GM19193 (cell line): ENCODE measurements around the gene TPRG1L.

Source experiments
- POLR2A ChIP-seq: IDR thresholded peaks from 4 replicates; pipeline ENCODE4 v1.6.1; 2011; ENCODE audit not compliant: insufficient read depth, insufficient read length; ENCODE audit errors: extremely low read depth

Gene TPRG1L

DNA sequence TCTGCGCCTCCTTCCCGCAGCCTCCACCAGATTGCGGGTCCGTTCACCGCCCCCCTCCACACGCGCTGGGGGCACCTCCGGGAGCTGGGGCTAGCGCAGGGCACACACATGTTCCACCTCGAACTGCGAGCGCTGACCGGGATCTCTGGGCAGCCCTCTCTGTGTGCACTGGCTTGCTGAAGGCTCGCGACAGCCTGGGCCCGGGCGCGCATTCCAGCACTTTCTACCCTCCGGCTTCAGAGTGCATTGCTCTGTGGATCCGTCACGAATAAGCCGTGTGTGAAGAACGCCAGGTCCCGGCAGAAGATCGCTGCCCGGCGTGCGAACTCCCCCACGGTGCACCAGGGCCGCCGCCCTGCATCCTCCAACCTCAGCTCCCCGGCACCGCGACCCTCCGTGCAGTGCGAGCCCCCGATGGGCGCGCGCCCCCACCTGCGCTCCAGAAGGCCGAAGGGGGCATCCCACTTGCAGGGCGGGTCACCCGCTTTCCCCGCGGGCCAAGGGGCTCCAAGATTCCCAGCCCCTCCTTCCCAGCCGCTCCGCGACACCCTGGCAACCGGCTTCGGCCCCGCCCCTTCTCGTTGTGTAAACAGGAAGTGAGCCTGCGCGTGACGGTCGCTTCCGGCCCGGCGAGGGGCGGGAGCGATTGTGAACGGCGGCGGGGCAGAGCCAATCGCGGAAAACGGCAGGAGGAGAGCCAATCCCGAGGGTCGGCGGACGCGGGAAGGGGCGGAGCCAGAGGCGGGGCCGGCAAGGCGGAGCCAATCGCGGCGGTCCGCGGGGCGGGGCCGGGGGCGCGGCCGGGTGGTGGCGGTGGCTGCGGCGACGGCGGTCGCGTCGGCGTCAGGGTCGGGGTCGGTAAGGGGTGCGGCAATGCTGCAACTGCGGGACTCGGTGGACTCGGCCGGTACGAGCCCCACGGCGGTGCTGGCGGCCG, at the start of gene TPRG1L:
TPRG1L (plus strand) TSS at position 816 of the 937 bp plus-strand sequence; CDS start at position 874, 58 bp downstream.
- TF ChIP-seq POLR2A, result peak; percentile 36

DNA sequence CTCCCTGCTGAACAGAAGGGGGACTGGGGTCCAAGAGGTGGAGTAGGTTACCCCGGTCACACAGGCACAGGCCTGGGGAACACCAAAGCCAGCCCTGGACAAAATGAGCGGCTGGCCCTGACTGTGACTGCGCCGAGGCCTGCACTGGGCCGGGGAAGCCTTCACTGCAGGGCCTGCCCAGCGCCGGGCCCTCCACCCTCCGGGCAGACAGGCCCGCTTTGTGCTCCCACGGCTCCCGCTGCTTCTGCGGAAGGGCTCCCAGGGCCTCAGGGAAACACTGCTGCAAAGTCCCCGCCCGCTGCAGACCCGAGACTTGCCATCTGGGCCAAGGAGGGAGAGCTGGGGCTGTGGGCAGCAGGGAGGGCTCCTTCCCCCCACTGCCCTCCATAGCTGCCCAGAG, 48.8 kb upstream of the TPRG1L start:
- no peak for TF ChIP-seq POLR2A

DNA sequence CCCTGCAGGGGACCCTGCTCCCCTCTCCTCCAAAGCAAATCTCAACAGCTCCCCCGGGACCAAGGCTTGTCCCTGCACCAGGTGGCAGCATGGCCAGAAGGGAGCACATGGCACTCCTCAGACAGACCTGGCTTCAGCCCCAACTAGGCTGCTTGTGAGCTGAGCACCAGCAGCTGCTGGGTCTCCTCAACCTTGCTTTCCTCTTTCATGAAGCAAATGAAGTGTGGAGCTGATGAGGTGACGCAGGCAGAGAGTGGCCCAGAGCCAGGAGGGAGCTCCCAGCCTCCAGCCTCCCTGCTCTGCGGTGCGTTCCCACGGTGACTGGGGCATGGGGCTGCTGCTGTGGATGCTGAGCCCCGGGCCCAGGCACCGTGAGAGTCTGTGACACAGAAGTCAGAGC, 47.5 kb upstream of the TPRG1L start:
- no peak for TF ChIP-seq POLR2A

DNA sequence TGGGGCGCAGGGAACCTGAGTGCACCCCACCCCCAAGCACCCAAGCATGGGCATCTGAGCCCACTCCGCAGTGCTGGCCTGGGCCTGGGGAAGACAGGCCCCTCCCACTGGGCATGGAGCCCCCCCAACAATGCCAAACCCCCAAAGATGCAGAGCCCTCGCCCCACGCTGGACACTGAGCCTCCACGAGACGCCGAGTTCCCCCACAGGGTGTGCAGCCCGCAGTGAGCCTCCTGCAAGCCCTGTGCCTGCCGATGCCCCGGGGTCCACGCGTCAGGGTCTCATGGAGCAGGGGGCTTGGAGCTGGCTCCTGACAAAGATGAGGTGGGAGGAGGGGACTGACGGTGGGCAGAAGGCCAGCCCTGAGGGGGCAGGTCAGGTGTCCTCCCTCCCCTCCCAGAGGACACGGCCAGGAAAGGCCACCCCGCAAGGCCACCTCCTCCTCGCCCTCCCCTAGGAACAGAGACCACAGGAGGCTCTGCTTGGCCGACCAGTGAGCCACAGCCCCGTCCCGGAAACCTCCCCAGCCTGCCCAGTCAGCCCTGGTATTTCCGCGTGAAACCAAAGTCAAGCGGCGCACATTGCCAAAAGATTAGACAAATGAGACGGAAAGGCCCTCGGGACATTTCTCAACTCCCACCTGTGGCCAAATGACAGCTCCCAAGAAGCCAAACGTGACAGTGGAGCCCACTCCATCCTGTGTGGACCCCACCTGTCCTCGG, 46.9 kb upstream of the TPRG1L start:
- no peak for TF ChIP-seq POLR2A

DNA sequence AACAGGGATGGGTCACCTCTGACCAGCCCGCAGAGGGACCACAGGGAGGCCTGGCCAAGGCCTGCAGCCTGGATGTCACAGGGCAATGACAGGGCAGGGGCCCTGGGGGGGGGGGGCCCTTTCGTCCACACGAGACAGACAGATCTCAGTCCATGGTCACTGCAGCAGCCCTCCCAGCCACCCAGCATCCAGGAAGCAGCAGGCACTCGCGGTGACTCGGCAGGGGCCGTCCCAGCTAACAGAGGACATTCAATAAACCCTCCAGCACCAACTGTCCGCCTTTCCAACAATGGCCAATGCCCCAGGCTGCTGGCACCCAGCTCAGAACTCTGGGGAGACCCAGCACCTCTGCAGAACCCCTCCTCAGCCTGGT, 46.4 kb upstream of the TPRG1L start:
- no peak for TF ChIP-seq POLR2A

DNA sequence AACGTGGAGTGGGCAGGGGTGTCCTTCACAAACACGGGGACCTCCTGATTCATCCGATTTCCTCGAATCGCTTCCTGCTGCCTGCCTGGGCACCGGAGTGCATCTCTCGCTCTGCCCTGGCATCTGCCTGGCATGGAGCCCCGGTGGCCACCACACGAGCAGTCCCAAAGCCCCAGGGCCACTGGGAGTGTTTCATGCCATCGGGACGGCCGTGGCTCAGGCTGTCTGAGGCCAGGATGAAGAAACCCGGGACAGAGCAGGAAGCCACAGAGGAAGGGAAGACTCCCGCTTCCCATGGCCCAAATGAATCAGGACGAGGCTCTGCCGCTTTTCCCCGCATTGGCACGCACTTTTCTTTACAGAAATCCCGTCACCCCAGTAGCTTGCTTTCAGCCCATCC, 45.9 kb upstream of the TPRG1L start:
- no peak for TF ChIP-seq POLR2A

DNA sequence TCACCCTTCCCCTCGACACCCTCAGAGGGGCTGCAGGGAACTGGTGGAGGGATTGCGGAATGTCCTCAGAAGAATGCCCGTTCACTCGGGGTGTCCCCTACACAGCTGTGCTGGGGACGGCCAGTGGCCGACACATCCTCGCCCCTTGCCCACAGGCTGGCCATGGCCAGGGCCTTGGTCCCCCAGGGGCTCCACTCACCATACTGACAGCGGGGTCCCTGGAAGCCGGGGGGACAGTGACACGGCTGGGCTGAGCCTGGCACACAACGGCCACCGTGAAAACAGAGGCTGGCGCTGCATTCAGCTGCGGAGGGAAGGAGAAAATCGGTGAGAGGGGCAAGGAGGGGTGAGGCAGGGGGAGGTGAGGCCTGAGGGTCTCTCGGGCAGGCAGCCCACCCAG, 45.2 kb upstream of the TPRG1L start:
- no peak for TF ChIP-seq POLR2A

DNA sequence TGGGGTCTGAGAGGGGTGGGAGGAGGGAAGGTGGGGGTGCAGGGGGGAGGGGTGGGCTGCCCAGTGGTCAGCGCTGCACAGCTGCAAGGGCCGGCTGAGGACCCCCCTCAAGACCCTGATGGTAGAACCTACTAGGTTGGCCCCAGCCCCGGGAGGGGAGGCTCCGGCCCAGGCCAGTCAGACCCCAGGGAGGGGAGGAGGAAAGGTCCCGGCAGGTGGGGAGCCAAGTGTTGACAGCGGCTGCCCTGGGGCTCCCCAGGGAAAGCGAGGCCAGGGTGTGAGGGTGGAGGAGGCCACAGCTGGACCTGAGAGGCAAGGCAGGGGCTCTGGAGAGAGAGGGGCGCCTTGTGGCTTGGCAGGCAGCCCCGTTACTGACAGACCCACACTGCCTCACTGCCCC, 44.6 kb upstream of the TPRG1L start:
- no peak for TF ChIP-seq POLR2A

DNA sequence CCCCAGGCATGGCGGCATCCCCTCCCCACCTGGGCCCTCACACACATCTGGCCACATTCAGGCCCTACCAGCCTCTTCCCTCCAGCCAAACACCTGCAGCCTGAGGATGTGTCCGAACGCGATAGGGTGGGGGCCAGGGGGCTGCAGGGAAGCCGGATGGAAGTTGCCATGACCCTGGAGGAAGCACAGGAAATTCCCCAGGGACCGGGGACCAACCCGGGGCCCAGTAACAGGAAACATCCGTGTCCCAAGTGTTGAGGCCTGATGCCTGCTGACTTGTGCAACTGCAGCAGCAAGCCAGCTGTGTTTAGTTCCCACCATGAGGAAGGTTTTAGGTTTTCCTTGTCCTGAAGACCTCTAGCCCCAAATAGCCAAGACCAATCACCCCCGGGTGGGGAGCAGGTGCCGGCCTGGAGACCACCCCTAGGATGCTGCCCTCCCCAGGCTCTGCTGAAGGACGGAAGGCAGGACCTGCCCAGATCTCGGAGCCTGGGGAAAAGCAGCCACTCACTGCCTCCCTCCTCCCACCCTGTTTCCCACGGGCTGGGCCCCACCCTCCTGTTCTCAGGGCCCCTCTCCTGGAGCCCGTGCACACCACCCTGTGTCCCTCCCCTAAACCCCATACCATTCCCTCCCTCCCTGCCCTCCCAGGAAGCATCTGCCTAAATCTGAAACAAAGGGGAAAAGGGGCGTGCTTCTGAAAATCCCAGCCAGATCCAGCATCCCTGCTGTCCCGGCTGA, 43.3 kb upstream of the TPRG1L start:
- no peak for TF ChIP-seq POLR2A

DNA sequence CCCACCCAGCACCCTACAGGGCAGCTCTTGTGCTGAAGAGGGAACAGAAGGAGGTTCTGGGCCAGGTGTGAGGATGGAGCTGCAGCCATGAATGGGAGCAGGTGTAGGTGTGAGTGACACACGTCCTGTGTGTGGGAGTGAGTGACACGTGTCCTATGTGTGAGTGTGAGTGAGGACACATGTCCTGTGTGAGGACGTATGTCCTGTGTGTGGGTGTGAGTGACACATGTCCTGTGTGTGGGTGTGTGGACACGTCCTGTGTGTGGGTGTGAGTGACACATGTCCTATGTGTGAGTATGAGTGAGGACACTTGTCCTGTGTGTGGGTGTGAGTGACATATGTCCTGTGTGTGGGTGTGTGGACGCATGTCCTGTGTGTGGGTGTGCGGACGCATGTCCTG, 39.9 kb upstream of the TPRG1L start:
- no peak for TF ChIP-seq POLR2A

DNA sequence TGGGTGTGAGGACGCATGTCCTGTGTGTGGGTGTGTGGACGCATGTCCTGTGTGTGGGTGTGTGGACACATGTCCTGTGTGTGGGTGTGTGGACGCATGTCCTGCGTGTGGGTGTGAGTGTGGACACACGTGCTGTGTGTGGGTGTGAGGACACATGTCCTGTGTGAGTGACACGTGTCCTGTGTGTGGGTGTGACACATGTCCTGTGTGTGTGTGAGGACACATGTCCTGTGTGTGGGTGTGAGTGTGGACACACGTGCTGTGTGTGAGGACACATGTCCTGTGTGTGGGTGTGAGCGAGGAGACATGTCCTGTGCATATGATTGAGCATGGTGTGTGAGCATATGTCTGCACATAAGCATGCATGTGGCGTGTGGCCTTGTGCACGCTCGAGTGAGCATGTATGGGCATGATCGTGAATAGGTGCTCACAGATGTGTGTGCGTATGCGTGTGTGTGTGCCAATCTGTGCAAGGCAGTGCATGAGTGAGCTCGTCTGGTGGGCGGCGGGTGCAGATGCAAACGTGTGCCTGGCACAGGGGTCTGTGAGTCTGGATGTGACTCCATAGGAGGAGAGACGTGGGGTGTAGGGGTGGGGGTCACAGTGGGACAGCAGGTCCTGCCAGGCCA, 38.8 kb upstream of the TPRG1L start:
- no peak for TF ChIP-seq POLR2A

DNA sequence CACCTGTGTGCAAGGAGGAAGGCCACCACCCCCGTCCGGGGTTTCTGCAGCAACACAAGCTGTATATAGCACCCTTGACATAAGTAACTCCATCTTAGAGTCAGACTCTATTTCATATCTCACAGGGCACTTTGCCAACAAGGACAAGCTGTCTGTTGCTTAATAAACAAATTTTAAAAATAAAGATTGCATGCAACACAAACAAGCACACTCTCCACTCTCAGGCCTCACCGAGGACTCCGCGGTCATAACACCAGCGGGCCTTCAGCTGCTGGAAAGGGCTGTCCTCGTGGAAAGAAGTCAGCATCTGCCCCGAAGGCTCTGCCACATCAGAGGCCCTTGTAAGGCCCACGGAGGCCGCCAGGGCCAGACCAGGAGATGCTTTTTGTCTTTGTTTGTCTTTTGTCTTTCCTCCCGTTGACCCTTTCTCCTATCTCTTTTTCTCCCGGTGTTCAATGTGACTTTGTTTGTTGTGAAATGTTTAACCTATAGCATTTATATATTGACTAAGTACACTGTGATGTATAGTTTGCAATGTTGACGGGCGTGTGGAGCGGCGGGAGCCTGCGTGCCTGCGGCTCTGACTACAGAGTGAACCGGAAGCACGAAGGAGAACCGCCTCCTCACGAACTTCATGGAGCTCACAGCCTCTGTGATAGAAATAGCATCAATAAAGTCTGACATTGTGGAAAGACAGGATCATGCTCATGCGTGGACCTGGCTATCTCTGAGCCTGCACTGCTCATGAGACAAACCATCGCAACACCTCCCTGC, 37.6 kb upstream of the TPRG1L start:
- no peak for TF ChIP-seq POLR2A

DNA sequence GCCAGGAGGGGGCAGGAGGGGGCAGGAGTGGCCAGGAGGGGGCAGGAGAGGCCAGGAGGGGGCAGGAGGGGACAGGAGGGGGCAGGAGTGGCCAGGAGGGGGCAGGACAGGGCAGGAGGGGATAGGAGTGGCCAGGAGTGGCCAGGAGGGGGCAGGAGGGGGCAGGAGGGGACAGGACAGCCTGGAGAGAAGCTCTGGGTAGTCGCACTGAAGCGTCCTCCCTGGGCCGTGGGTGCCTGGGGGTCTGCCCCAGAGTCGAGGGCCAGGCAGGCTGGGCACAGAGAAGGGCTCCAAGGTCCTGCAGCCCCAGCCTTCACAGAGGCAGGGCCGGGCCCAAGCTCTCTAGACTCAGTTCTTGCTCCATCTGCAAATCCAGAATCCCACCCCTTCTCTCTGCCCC, 36.4 kb upstream of the TPRG1L start:
- no peak for TF ChIP-seq POLR2A

DNA sequence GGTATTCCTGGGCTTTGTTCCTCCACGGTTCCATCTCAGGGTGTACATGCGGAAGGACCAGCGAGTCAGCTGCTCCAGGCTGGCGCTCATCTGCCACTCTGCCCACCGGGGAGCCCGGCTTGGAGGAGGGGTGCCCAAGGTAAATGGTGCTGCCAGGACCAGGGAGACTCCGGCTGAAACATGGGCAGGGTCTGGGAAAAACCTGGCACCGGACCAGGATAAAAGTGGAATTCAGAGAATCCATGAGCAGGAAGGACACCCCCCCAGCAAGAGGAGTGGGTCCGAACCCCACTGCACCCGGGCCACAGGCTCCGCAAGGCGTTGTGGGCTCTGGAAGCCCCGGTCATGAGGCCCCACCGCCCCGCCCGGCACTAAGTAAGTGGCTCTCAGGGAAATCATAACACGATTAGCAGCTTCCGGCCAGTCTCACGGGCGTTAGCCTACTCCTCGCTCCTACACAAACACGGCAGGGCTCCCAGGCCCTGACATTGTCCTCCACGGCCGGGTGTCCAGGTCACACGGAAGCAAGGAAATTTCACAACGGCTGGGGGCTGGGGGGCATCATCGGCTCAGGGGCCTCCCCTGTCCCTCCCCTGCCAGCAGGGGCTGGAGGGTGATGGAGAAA, 34.6 kb upstream of the TPRG1L start:
- TF ChIP-seq POLR2A, result no peak
